ENCODE results near the gene RGL1. TPM values are rescaled to one million over a fixed set of nuclear protein-coding genes. Genes with fewer than 3 reads are reported as not detected.

RGL1 gene
- total RNA-seq, 1 experiment from 2014 or later = 0.92 TPM

GRCh38 chr1:183925947-183926346, 121.0 kb downstream of the RGL1 start:
- no peak for ATAC-seq
- Histone ChIP-seq H3K4me1 (ENCODE audit: control insufficient read depth, insufficient read depth, low read length) (no peaks in the 10 kb centered on the region), H3K36me3 (ENCODE audit: control insufficient read depth, insufficient read depth, low read length) (no peaks in the 10 kb centered on the region), H3K27ac (ENCODE audit: low read length) (no peak overlapping the region), H3K27me3 (ENCODE audit: control insufficient read depth, insufficient read depth, low read length) (no peaks in the 10 kb centered on the region), H3K4me3 (ENCODE audit: low read depth in 2 of 2, low read length in 2 of 2) (no peak overlapping the region), H3K9me3 (ENCODE audit: control insufficient read depth, insufficient read depth, low read depth, low read length) (no peaks in the 10 kb centered on the region)
- BruUV-seq (replicated peaks) = no TSS peak
- in situ Hi-C loops (cut with HindIII; ENCODE audit: low pct_unique_long_range_greater_than_20kb, low sequenced_read_pairs) = no loop called here
- ChIA-PET CTCF (no interaction called here), POLR2A (no interaction called here)
- DNase-seq (ENCODE audit: low read depth, low spot score) = no peak
- intact Hi-C loops (cut with micrococcal nuclease; ENCODE audit: unreplicated experiment) = no loop called here
- TF ChIP-seq POLR2AphosphoS5 (IDR thresholded peaks at IDR 0.05; ENCODE audit: low read depth, low read length) (no peak), TCF7L2 (IDR thresholded peaks at IDR 0.05; ENCODE audit: low read depth, low read length) (no peak), REST (IDR thresholded peaks at IDR 0.05; ENCODE audit: insufficient read depth in 1 of 2, low read depth in 2 of 2, low read length in 1 of 2) (no peak), CTCF (IDR thresholded peaks at IDR 0.05) (no peak), SIN3A (IDR thresholded peaks at IDR 0.05; ENCODE audit: borderline replicate concordance, insufficient read depth, low read depth, low read length) (no peak)

- TF ChIP-seq POLR2AphosphoS5 (IDR thresholded peaks at IDR 0.05; ENCODE audit: low read depth, low read length) (no peak), REST (IDR thresholded peaks at IDR 0.05; ENCODE audit: insufficient read depth in 1 of 2, low read depth in 2 of 2, low read length in 1 of 2) (no peak), TCF7L2 (IDR thresholded peaks at IDR 0.05; ENCODE audit: low read depth, low read length) (no peak)
- Histone ChIP-seq H3K27ac (ENCODE audit: low read length) (no peak overlapping the region), H3K27me3 (ENCODE audit: control insufficient read depth, insufficient read depth, low read length) (no peaks in the 10 kb centered on the region), H3K9me3 (ENCODE audit: control insufficient read depth, insufficient read depth, low read depth, low read length) (no peaks in the 10 kb centered on the region), H3K4me1 (ENCODE audit: control insufficient read depth, insufficient read depth, low read length) (no peaks in the 10 kb centered on the region), H3K4me3 (ENCODE audit: low read depth in 2 of 2, low read length in 2 of 2) (no peak overlapping the region), H3K36me3 (ENCODE audit: control insufficient read depth, insufficient read depth, low read length) (no peaks in the 10 kb centered on the region)
- in situ Hi-C loops (cut with HindIII; ENCODE audit: low pct_unique_long_range_greater_than_20kb, low sequenced_read_pairs) (no loop called here), intact Hi-C loops (cut with micrococcal nuclease; ENCODE audit: unreplicated experiment) (no loop called here)
- no peak for ATAC-seq
- no TSS peak for BruUV-seq (replicated peaks)
- POLR2A ChIA-PET = no interaction called here
- no peak for DNase-seq (ENCODE audit: low read depth, low spot score)
- CTCF ChIA-PET = no interaction called here
These were observed 122.1 kb downstream of the RGL1 start for GRCh38 chr1:183926983-183927382.
